Activated T-cell treated with anti-CD3 and anti-CD28 coated beads, Interleukin-2, amount 50 U/mL, for 4 hours (primary cell): ENCODE data around the gene ZNF454. TPM values are rescaled to one million over a fixed set of nuclear protein-coding genes. Genes with fewer than 3 reads are reported as not detected.

ENCODE experiments used
- ATAC-seq, 2 donors: fragments of 200-7000 bp; cut with Tn5 transposase; one replicate each; pipeline ENCODE4 v1.10.0; 2021
- DNase-seq: peaks from one replicate; pipeline ENCODE4 v3.0.0-alpha.2; 2020
- H3K27me3 Mint-ChIP-seq: one replicate; pipeline ENCODE4 v1.8.0; 2021; ENCODE audit warnings: low read depth, mixed read lengths
- H3K36me3 Mint-ChIP-seq: one replicate; pipeline ENCODE4 v1.8.0; 2022; ENCODE audit warnings: mixed read lengths; ENCODE audit not compliant: insufficient read depth
- H3K4me1 Mint-ChIP-seq: one replicate; pipeline ENCODE4 v1.8.0; 2021; ENCODE audit warnings: low read depth, mixed read lengths
- H3K4me3 Mint-ChIP-seq: one replicate; pipeline ENCODE4 v1.8.0; 2021; ENCODE audit warnings: mild to moderate bottlenecking, moderate library complexity, mixed read lengths
- H3K9me3 Mint-ChIP-seq: one replicate; pipeline ENCODE4 v1.8.0; 2021; ENCODE audit warnings: mixed read lengths
- total RNA-seq, 3 donors: library from RNA; stranded (reverse); gene quantifications; one replicate each; pipeline ENCODE4 v1.2.1, GENCODE V29; 2021

Gene ZNF454
- total RNA-seq, result not detected

GRCh38 chr5:178940569-178941360, at the start of gene ZNF454:
Gene ZNF454 (plus strand): TSS chr5:178941198. CDS start chr5:178942792, 1,594 bp downstream.
- H3K4me3 Mint-ChIP-seq, result no peak within 1 kb of the TSS
- H3K4me1 Mint-ChIP-seq, result no peaks in the 10 kb centered on the region
- H3K27me3 Mint-ChIP-seq, result peaks cover 37% of the 10 kb centered on the region
- DNase-seq, result no peak
- H3K36me3 Mint-ChIP-seq, result peaks cover 8% of the 10 kb centered on the region
- peaks cover 72% of the 10 kb centered on the region for H3K9me3 Mint-ChIP-seq
- no peak for ATAC-seq

GRCh38 chr5:178895615-178896571, 45.1 kb upstream of the ZNF454 start, which contains the start of gene ZFP2:
Gene ZFP2 (plus strand): TSS chr5:178895913. CDS start chr5:178931314, 35,401 bp downstream.
- H3K4me3 Mint-ChIP-seq, result peak within 1 kb of the TSS; percentile 74
- H3K9me3 Mint-ChIP-seq, result peaks cover 16% of the 10 kb centered on the region
- H3K27me3 Mint-ChIP-seq, result peaks cover 4% of the 10 kb centered on the region
- H3K4me1 Mint-ChIP-seq, result peaks cover 4% of the 10 kb centered on the region
- peak; percentile 84 to 88 for ATAC-seq
- peak; percentile 7 for DNase-seq
- H3K36me3 Mint-ChIP-seq, result peaks cover 4% of the 10 kb centered on the region

- Mint-ChIP-seq H3K36me3 (peaks cover 16% of the 10 kb centered on the region), H3K4me1 (peaks cover 4% of the 10 kb centered on the region), H3K27me3 (peaks cover 4% of the 10 kb centered on the region), H3K4me3 (no peak overlapping the region), H3K9me3 (peaks cover 24% of the 10 kb centered on the region)
- ATAC-seq, result no peak
- DNase-seq, result no peak
Observed at GRCh38 chr5:178899289-178899688, 41.7 kb upstream of the ZNF454 start.

GRCh38 chr5:178902849-178903248, 38.1 kb upstream of the ZNF454 start:
- Mint-ChIP-seq H3K36me3 (peaks cover 16% of the 10 kb centered on the region), H3K9me3 (peaks cover 18% of the 10 kb centered on the region), H3K4me1 (no peaks in the 10 kb centered on the region), H3K27me3 (no peaks in the 10 kb centered on the region), H3K4me3 (no peak overlapping the region)
- DNase-seq (no peak), ATAC-seq (no peak)

GRCh38 chr5:178931846-178932760, 8.9 kb upstream of the ZNF454 start:
- ATAC-seq, result no peak
- Mint-ChIP-seq H3K9me3 (peaks cover 79% of the 10 kb centered on the region), H3K36me3 (peaks cover 34% of the 10 kb centered on the region), H3K27me3 (no peaks in the 10 kb centered on the region), H3K4me3 (no peak overlapping the region), H3K4me1 (no peaks in the 10 kb centered on the region)
- no peak for DNase-seq

- H3K27me3 Mint-ChIP-seq, result peaks cover 37% of the 10 kb centered on the region
- H3K36me3 Mint-ChIP-seq, result peaks cover 8% of the 10 kb centered on the region
- ATAC-seq, result no peak
Observed at GRCh38 chr5:178941361-178941760, 363 bp downstream of the ZNF454 start.

GRCh38 chr5:178965465-178966055, 24.6 kb downstream of the ZNF454 start:
- H3K36me3 Mint-ChIP-seq, result peaks cover 7% of the 10 kb centered on the region
- H3K9me3 Mint-ChIP-seq, result peaks cover 66% of the 10 kb centered on the region
- no peak for DNase-seq
- no peak for ATAC-seq
- no peak overlapping the region for H3K4me3 Mint-ChIP-seq
- no peaks in the 10 kb centered on the region for H3K27me3 Mint-ChIP-seq
- H3K4me1 Mint-ChIP-seq, result no peaks in the 10 kb centered on the region

More at GRCh38 chr5:178941361-178941760, 363 bp downstream of the ZNF454 start:
- no peak overlapping the region for H3K4me3 Mint-ChIP-seq
- peaks cover 68% of the 10 kb centered on the region for H3K9me3 Mint-ChIP-seq
- DNase-seq, result no peak
- H3K4me1 Mint-ChIP-seq, result no peaks in the 10 kb centered on the region

GRCh38 chr5:178981381-178981780, 40.4 kb downstream of the ZNF454 start:
- Mint-ChIP-seq H3K4me3 (no peak overlapping the region), H3K4me1 (no peaks in the 10 kb centered on the region), H3K27me3 (no peaks in the 10 kb centered on the region), H3K9me3 (peaks cover 29% of the 10 kb centered on the region), H3K36me3 (no peaks in the 10 kb centered on the region)
- ATAC-seq (no peak), DNase-seq (no peak)

- no peaks in the 10 kb centered on the region for H3K27me3 Mint-ChIP-seq
- H3K36me3 Mint-ChIP-seq, result no peaks in the 10 kb centered on the region
- peaks cover 26% of the 10 kb centered on the region for H3K9me3 Mint-ChIP-seq
- DNase-seq (no peak), ATAC-seq (no peak)
- no peaks in the 10 kb centered on the region for H3K4me1 Mint-ChIP-seq
- no peak overlapping the region for H3K4me3 Mint-ChIP-seq
Observed at GRCh38 chr5:178982941-178983340, 41.9 kb downstream of the ZNF454 start.

GRCh38 chr5:178983728-178984127, 42.7 kb downstream of the ZNF454 start:
- Mint-ChIP-seq H3K4me1 (no peaks in the 10 kb centered on the region), H3K9me3 (peaks cover 21% of the 10 kb centered on the region), H3K27me3 (no peaks in the 10 kb centered on the region), H3K4me3 (no peak overlapping the region), H3K36me3 (no peaks in the 10 kb centered on the region)
- DNase-seq (no peak), ATAC-seq (no peak)

- Mint-ChIP-seq H3K4me3 (no peak overlapping the region), H3K36me3 (no peaks in the 10 kb centered on the region), H3K9me3 (peaks cover 20% of the 10 kb centered on the region), H3K27me3 (no peaks in the 10 kb centered on the region), H3K4me1 (no peaks in the 10 kb centered on the region)
- ATAC-seq, result no peak
- DNase-seq, result no peak
Observed at GRCh38 chr5:178984145-178985072, 43.4 kb downstream of the ZNF454 start.

- Mint-ChIP-seq H3K4me1 (no peaks in the 10 kb centered on the region), H3K27me3 (no peaks in the 10 kb centered on the region), H3K9me3 (peaks cover 24% of the 10 kb centered on the region), H3K4me3 (no peak overlapping the region), H3K36me3 (no peaks in the 10 kb centered on the region)
- ATAC-seq (no peak), DNase-seq (no peak)
Observed at GRCh38 chr5:178986326-178986960, 45.4 kb downstream of the ZNF454 start.
